ENCODE measurements around the gene HNMT. TPM values are rescaled to one million over a fixed set of nuclear protein-coding genes. Genes with fewer than 3 reads are reported as not detected.
"Not testable (repeated sequence)": the region's sequence is repeated elsewhere in the genome, so short reads cannot be mapped to it uniquely, and the experiment has no call there.

Gene HNMT
- total RNA-seq, 1 experiment from 2014 or later, result 17.0 TPM

GRCh38 chr2:138037090-138037489, 72.8 kb downstream of the HNMT start:
- DNase-seq (ENCODE audit: extremely low read depth, low read depth), result no peak

- DNase-seq (ENCODE audit: extremely low read depth, low read depth), result no peak
Observed at GRCh38 chr2:138040616-138041015, 76.3 kb downstream of the HNMT start.

GRCh38 chr2:138042311-138042710, 78.0 kb downstream of the HNMT start:
- DNase-seq (ENCODE audit: extremely low read depth, low read depth), result no peak

- DNase-seq (ENCODE audit: extremely low read depth, low read depth), result not testable (repeated sequence)
Observed at GRCh38 chr2:138043588-138043987, 79.3 kb downstream of the HNMT start.

- DNase-seq (ENCODE audit: extremely low read depth, low read depth), result no peak
Observed at GRCh38 chr2:138058427-138058826, 94.2 kb downstream of the HNMT start.

GRCh38 chr2:138059487-138060300, 95.4 kb downstream of the HNMT start:
- no peak for DNase-seq (ENCODE audit: extremely low read depth, low read depth)

- DNase-seq (ENCODE audit: extremely low read depth, low read depth), result peak; percentile 52
Observed at GRCh38 chr2:138060301-138060635, 96.0 kb downstream of the HNMT start.

GRCh38 chr2:138061961-138062360, 97.7 kb downstream of the HNMT start:
- DNase-seq (ENCODE audit: extremely low read depth, low read depth), result no peak

GRCh38 chr2:138063181-138063580, 98.9 kb downstream of the HNMT start:
- no peak for DNase-seq (ENCODE audit: extremely low read depth, low read depth)
